GM12801 (cell line): ENCODE results near the gene POU6F2.

Experiments
- TF ChIP-seq, protein P1 (sequence below): IDR thresholded peaks from one replicate; pipeline ENCODE4 v1.5.1; 2011; ENCODE audit warnings: control low read depth; ENCODE audit not compliant: insufficient read length; ENCODE audit errors: extremely low read depth

POU6F2 gene

DNA sequence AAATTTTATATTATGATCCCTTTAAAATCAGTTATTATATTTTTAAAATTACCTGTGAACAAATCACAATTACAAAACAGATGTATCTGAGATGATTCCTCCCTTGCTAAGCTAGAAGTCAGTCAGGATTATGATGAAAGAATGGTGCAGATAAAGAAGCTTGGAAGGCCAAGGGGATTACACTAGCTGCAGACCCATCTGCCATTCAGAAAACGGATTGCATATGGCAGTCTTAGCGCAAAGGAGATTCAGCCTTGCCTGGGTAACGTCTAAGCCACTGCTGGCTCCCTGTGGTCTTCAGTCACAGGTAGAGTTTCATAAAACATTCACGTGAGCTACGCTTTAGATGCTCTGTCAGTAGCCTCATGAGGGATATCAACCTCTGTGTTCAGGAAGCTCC, 222.2 kb downstream of the POU6F2 start:
- TF ChIP-seq, protein P1, sequence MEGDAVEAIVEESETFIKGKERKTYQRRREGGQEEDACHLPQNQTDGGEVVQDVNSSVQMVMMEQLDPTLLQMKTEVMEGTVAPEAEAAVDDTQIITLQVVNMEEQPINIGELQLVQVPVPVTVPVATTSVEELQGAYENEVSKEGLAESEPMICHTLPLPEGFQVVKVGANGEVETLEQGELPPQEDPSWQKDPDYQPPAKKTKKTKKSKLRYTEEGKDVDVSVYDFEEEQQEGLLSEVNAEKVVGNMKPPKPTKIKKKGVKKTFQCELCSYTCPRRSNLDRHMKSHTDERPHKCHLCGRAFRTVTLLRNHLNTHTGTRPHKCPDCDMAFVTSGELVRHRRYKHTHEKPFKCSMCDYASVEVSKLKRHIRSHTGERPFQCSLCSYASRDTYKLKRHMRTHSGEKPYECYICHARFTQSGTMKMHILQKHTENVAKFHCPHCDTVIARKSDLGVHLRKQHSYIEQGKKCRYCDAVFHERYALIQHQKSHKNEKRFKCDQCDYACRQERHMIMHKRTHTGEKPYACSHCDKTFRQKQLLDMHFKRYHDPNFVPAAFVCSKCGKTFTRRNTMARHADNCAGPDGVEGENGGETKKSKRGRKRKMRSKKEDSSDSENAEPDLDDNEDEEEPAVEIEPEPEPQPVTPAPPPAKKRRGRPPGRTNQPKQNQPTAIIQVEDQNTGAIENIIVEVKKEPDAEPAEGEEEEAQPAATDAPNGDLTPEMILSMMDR, result no peak

GRCh38 chr7:39202041-39202440, 224.3 kb downstream of the POU6F2 start:
- TF ChIP-seq, protein P1, result no peak

GRCh38 chr7:39210362-39210761, 232.7 kb downstream of the POU6F2 start:
- TF ChIP-seq, protein P1, result no peak

DNA sequence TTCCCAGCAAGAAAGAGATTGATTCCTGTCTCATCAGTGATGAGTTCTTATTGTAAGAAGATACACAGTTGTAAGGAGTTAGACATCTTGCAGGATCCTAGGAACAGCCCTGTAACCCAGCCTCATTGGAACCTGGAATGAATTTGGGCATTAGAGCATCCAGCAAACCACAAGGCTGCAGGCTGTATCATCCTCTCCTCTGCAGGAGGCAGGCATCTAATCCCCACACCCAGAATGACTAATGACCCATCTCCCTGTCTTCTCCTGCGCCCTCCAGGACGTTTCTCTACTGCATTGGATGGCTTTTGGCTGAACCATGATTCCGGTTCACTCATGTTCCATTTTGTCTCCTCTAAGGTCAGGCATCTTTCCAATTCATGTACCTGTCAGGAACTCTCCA, 233.9 kb downstream of the POU6F2 start:
- TF ChIP-seq, protein P1, result no peak

DNA sequence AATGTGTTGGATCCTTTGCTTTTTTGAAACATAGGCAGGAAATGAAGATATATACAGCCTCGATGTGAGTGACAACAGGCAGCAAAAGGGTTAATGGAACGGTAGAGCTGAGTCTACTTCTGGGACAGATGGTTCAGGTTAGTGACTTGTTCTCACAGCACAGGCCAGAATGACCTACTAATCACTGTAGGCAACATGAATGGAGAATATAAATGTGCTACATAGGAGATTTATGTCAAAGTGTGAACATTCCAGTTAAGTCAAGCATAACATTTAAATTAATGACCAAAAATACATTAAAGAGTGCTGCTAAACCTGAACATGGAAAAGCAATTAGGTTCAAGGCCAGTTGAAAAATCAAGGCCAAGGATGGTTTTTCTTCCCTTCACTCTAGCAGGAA, 235.2 kb downstream of the POU6F2 start:
- TF ChIP-seq, protein P1, result no peak

- TF ChIP-seq, protein P1, result no peak
These were observed 240.1 kb downstream of the POU6F2 start for GRCh38 chr7:39217783-39218182.

DNA sequence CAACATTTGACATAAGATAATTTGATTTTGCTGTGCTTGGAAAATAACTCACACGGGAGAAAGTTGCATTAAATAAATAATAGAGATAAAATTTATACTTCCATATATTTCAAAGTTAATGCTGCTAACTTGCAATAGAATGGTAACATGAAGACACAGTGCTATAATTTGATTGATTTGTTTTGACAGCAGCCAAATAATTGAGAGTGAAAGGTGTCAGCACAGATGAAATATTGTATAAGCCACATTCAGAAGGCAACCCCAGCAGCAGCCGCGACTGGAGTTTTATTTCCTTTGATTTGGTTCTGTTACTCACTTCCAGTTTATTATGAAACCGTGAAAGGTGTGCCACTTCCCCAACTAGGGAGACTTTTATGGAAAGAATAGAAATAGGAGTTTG, 242.2 kb downstream of the POU6F2 start:
- TF ChIP-seq, protein P1, result no peak

DNA sequence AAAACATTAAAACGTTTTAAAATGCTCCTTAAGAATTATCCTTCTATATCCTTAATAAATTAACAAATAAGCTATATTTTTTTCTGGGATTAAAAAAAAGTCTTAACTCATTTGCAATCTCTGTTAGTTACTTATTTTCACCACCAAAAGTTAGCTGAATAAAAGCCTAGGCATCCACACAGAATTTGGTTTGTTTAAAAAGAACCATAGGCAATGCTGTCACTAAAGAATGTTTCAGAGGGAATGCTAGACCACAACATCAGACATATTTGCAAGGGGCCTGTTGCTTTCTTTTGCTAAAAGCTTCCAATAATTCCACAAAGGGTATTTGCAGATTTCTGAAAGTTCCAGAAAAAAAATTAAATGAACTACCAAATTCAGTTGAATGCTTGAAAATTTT, 244.2 kb downstream of the POU6F2 start:
- TF ChIP-seq, protein P1, result no peak
